ENCODE data around the gene HOXB5. TPM values are rescaled to one million over a fixed set of nuclear protein-coding genes. Genes with fewer than 3 reads are reported as not detected.
A peak's percentile ranks its signal among the peaks of the same experiment; 100 is the strongest.

The HOXB5 gene
- total and polyA plus RNA-seq, 8 donors = 0.43 to 50.4 (median 2.4) TPM; not detected in 1

DNA sequence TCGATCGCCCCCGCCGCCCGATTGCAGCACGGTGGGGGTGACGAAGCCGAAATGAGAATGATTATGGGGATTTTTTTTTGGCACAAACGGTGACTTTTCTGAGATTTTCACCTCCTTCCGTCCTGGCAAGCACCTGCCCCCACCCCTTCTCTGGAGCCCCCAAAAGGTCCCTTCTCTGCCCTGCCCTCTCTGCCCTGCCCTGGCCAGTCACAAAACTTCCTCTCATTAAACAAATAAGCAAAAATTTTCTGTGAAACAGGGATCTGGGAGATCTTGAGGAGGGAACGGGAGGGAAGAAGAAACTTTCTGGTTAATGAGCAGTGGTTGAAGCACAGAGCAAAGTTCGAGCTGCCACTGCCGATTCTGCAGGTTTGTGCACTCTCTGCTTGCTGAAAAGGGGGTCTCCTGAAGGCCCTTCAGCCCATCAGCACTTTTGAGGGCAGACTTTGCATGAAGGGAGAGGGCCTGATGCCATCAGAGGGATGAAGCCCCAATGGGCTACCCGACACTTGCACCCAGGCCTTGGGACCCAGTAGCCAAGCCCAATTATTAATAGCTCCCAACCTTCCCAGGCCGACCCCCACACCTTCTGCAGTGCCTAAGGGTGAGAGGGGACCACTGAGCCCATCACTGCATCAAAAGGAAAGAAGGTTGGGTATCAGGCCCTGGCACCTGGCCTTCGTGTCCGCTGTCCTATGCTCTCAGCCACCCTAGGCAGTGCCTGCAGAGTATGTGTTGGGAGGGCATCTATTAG is 22.6 kb upstream of the HOXB5 start:
- peaks cover 13 to 100% (median 98%) of the 10 kb centered on the region in 3 donors for H3K27me3 ChIP-seq
- intact Hi-C loops (cut with DNase I; ENCODE audit: low total_unique reads) = no loop called here
- peak overlapping the region in 1 of 5 donors; percentile 88 for H3K27ac ChIP-seq
- no peaks in the 10 kb centered on the region for H3K36me3 ChIP-seq
- H3K4me1 ChIP-seq = peaks cover 38 to 61% (median 48%) of the 10 kb centered on the region in 4 donors
- TF ChIP-seq, protein P1, sequence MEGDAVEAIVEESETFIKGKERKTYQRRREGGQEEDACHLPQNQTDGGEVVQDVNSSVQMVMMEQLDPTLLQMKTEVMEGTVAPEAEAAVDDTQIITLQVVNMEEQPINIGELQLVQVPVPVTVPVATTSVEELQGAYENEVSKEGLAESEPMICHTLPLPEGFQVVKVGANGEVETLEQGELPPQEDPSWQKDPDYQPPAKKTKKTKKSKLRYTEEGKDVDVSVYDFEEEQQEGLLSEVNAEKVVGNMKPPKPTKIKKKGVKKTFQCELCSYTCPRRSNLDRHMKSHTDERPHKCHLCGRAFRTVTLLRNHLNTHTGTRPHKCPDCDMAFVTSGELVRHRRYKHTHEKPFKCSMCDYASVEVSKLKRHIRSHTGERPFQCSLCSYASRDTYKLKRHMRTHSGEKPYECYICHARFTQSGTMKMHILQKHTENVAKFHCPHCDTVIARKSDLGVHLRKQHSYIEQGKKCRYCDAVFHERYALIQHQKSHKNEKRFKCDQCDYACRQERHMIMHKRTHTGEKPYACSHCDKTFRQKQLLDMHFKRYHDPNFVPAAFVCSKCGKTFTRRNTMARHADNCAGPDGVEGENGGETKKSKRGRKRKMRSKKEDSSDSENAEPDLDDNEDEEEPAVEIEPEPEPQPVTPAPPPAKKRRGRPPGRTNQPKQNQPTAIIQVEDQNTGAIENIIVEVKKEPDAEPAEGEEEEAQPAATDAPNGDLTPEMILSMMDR (IDR thresholded peaks at IDR 0.05) = no peak
- TF ChIP-seq POLR2AphosphoS5 (IDR thresholded peaks at IDR 0.05) (no peak), POLR2A (IDR thresholded peaks at IDR 0.05) (no peak), EP300 (IDR thresholded peaks at IDR 0.05) (no peak)
- 18 to 30% (median 25%) methylated on average over 17 of the region's 17 CpGs for WGBS, 5 donors
- no peaks in the 10 kb centered on the region for H3K9me3 ChIP-seq
- no peak overlapping the region for H3K4me3 ChIP-seq
- no peak for DNase-seq

DNA sequence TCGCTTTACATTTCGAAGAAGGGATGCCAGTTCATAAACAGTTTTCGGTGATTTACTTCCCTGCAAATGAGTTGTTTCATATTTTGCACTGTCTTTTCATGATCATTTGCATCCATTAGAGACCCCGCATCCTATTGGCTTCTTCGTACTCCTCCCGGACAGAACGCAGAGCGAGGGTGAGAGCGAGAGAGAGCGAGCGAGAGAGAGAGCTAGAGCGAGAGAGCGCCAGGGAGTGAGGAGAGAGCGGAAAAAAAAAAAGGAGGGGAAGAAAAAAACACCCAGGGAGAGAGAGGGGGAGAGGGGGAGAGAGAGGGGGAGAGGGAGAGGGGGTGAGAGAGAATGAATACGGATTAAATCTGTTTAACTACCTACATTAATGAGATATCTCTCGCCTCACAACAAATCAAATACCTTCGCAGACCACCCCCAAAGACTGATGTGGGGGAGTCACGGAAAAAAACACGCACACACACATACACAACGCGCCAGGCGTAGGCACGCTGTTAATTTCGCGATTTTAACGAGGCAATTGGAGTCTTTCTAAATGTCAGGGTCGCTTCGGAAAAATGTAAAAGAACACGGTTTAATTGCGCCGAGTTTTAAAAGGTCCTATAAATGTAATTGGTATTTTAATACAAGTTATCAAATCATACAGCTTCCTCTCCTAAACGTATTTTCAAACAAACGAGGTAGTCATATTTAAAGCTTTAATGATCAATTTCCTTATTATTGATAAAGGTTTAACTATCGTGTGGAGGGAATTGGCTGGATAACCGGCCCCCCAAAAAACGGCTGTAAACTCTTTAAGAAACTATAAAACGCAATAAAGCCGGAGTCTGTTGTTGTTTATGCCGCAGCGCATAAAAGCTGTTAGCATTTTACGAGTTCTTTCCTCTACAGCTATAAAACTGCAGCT is 21.7 kb upstream of the HOXB5 start, which contains the start of gene HOXB8:
HOXB8 (minus strand) TSS at position 246 of the 916 bp plus-strand sequence. CDS start 588 bp downstream, outside the sequence.
- DNase-seq = no peak
- peak within 1 kb of the TSS in 4 of 5 donors; percentile 73 to 93 (median 80) for H3K27ac ChIP-seq
- no peaks in the 10 kb centered on the region for H3K36me3 ChIP-seq
- intact Hi-C loops (cut with DNase I; ENCODE audit: low total_unique reads) = no loop called here
- H3K4me3 ChIP-seq = peak within 1 kb of the TSS; percentile 21 to 62 (median 58)
- TF ChIP-seq EP300 (IDR thresholded peaks at IDR 0.05) (no peak), POLR2AphosphoS5 (IDR thresholded peaks at IDR 0.05) (no peak), POLR2A (IDR thresholded peaks at IDR 0.05) (no peak)
- TF ChIP-seq, protein P1 (IDR thresholded peaks at IDR 0.05) = no peak
- WGBS, 5 donors = 12 to 22% (median 19%) methylated on average over 41 of the region's 41 CpGs
- peaks cover 13 to 100% (median 98%) of the 10 kb centered on the region in 3 donors for H3K27me3 ChIP-seq
- no peaks in the 10 kb centered on the region for H3K9me3 ChIP-seq
- H3K4me1 ChIP-seq = peaks cover 40 to 67% (median 56%) of the 10 kb centered on the region in 4 donors

DNA sequence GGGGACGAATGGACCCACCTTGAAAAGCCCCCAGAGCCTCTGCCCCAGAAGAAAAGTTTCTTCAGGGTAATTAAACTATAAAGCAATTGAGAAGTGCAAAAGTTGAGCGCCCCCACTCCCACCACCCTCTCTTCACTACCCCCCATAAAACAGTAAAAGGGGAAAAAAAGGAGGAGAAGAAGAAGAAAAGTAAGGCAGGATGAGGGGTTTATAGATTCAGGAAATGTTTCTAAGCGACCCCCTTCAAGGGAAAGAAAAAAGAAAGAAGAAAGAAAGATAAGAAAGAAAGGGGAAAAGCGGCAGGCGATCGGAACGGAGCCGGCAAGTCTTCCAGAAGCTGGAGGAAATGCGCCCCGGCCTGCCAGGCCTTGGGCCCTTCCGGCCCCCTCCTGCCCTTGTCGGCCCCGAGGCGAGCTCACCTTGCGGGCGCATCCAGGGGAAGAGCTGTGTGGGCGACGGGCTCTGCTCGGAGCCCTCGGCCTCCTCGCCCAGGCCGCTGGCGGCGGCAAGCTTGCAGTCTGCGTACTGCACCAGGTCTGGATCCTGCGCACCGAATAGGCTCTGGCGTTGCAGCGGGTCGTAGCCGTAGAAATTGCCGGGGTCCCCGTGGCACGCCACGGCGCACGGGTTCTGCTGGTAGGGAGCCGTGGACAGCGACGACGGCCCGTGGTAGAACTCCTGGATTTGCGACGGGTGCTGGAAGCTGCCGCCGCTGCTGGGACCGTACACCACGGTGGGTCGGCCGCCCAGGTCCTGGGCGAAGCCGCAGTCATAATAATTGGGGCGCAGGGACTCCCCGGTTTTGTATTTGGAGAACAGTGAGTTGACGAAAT is 20.5 kb upstream of the HOXB5 start:
- intact Hi-C loops (cut with DNase I; ENCODE audit: low total_unique reads) = no loop called here
- peak overlapping the region; percentile 48 to 62 (median 58) for H3K4me3 ChIP-seq
- TF ChIP-seq, protein P1 (IDR thresholded peaks at IDR 0.05) = no peak
- no peak for TF ChIP-seq EP300 (IDR thresholded peaks at IDR 0.05)
- no peak for TF ChIP-seq POLR2A (IDR thresholded peaks at IDR 0.05)
- TF ChIP-seq POLR2AphosphoS5 (IDR thresholded peaks at IDR 0.05) = no peak
- no peaks in the 10 kb centered on the region for H3K36me3 ChIP-seq
- DNase-seq = no peak
- peaks cover 40 to 76% (median 64%) of the 10 kb centered on the region in 4 donors for H3K4me1 ChIP-seq
- H3K27ac ChIP-seq = peak overlapping the region in 4 of 5 donors; percentile 73 to 93 (median 80)
- WGBS, 5 donors = 4 to 10% (median 9%) methylated on average over 46 to 55 of the region's 55 CpGs
- no peaks in the 10 kb centered on the region for H3K9me3 ChIP-seq
- peaks cover 10 to 100% (median 98%) of the 10 kb centered on the region in 3 donors for H3K27me3 ChIP-seq

All from stomach (tissue), 9 donors.